ENCODE measurements around the gene CSF2RB.

DNA sequence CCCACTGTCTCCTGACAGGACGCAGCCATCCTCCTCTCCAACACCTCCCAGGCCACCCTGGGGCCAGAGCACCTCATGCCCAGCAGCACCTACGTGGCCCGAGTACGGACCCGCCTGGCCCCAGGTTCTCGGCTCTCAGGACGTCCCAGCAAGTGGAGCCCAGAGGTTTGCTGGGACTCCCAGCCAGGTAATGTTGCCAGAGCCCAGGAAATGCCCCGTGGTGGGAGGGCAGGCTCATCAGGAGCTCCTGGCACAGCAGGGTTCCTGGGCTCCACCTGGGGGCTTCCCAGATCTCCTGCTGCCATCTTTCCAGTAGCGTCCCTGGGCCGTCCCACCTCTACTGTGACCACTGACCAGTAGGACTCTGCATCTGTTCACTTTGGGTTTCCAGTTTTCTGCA lies 16.2 kb downstream of the CSF2RB start:
- TF ChIP-seq POLR2A (IDR thresholded peaks at IDR 0.05) (no peak), POLR2AphosphoS5 (IDR thresholded peaks at IDR 0.05; ENCODE audit: insufficient read depth in 1 of 2, low read depth in 1 of 2) (no peak)
- TF ChIP-seq, protein P1, sequence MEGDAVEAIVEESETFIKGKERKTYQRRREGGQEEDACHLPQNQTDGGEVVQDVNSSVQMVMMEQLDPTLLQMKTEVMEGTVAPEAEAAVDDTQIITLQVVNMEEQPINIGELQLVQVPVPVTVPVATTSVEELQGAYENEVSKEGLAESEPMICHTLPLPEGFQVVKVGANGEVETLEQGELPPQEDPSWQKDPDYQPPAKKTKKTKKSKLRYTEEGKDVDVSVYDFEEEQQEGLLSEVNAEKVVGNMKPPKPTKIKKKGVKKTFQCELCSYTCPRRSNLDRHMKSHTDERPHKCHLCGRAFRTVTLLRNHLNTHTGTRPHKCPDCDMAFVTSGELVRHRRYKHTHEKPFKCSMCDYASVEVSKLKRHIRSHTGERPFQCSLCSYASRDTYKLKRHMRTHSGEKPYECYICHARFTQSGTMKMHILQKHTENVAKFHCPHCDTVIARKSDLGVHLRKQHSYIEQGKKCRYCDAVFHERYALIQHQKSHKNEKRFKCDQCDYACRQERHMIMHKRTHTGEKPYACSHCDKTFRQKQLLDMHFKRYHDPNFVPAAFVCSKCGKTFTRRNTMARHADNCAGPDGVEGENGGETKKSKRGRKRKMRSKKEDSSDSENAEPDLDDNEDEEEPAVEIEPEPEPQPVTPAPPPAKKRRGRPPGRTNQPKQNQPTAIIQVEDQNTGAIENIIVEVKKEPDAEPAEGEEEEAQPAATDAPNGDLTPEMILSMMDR (IDR thresholded peaks at IDR 0.05): no peak
